Measurements from ENCODE around the gene SLC35F6. TPM values are rescaled to one million over a fixed set of nuclear protein-coding genes. Genes with fewer than 3 reads are reported as not detected.
"Not testable (repeated sequence)": the region's sequence is repeated elsewhere in the genome, so short reads cannot be mapped to it uniquely, and the experiment has no call there.

SLC35F6 gene
- total and polyA plus RNA-seq, 4 donors: 11.4 to 30.7 (median 19.0) TPM

DNA sequence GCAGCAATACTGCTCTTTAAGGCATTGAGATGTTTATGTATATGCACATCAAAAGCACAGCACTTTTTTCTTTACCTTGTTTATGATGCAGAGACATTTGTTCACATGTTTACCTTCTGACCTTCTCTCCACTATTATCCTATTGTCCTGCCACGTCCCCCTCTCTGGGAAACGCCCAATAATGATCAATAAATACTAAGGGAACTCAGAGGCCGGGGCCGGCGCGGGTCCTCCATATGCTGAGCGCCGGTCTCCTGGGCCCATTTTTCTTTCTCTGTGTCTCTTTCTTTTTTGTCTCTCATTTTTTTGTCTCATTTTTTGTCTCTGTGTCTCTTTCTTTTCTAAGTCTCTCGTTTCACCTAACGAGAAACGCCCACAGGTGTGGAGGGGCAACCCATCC lies 13.6 kb upstream of the SLC35F6 start:
- H3K4me3 ChIP-seq (ENCODE audit: low read depth in 1 of 3, low read length in 3 of 3): not testable (repeated sequence)
- WGBS: 80% methylated on average over 11 of the region's 11 CpGs

DNA sequence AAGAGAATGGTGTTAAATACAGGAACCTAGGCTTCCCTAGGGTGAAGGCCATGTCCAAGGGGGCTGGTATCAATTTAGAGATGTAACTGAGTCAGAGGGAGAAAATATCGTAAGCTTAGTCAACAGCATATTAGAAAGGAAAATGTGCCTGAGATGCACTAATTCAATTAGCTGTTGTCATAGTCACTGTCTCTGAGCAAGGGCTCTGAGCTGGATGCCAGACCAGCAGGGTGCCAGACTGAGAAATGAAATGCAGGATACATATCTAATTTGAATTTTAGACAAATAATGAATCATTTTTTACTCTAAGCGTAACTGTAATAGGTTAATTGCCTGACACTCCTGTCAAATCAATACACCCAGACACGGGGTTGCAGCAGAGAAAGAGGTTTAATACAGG lies 11.4 kb upstream of the SLC35F6 start:
- 80% methylated on average over 3 of the region's 3 CpGs for WGBS
- Histone ChIP-seq H3K9me3 (ENCODE audit: control insufficient read depth in 4 of 4, low read length in 3 of 4) (no peaks in the 10 kb centered on the region), H3K9ac (ENCODE audit: low read depth in 1 of 2, low read length in 2 of 2) (no peak overlapping the region), H3K27me3 (ENCODE audit: control insufficient read depth in 4 of 4, insufficient read depth in 4 of 4, low read length in 3 of 4) (no peaks in the 10 kb centered on the region), H3K36me3 (ENCODE audit: control insufficient read depth in 4 of 4, insufficient read depth in 3 of 4, low read depth in 1 of 4, low read length in 3 of 4) (no peaks in the 10 kb centered on the region), H3K4me3 (ENCODE audit: low read depth in 1 of 3, low read length in 3 of 3) (no peak overlapping the region), H3K27ac (ENCODE audit: low read depth in 1 of 2, low read length in 2 of 2) (no peak overlapping the region), H3K4me1 (ENCODE audit: control insufficient read depth in 4 of 4, insufficient read depth in 4 of 4, low read length in 3 of 4) (peaks cover 0 to 1% (median 0%) of the 10 kb centered on the region in 4 donors)
- no peak for TF ChIP-seq EGR1 (IDR thresholded peaks at IDR 0.05; ENCODE audit: low read depth in 2 of 2)
- DNase-seq (ENCODE audit: low spot score): no peak

More for the DNA sequence above, 13.6 kb upstream of the SLC35F6 start:
- DNase-seq (ENCODE audit: low spot score); H3K9ac ChIP-seq (ENCODE audit: low read depth in 1 of 2, low read length in 2 of 2); H3K36me3 ChIP-seq (ENCODE audit: control insufficient read depth in 4 of 4, insufficient read depth in 3 of 4, low read depth in 1 of 4, low read length in 3 of 4); H3K9me3 ChIP-seq (ENCODE audit: control insufficient read depth in 4 of 4, low read length in 3 of 4); H3K27ac ChIP-seq (ENCODE audit: low read depth in 1 of 2, low read length in 2 of 2); H3K27me3 ChIP-seq (ENCODE audit: control insufficient read depth in 4 of 4, insufficient read depth in 4 of 4, low read length in 3 of 4); H3K4me1 ChIP-seq (ENCODE audit: control insufficient read depth in 4 of 4, insufficient read depth in 4 of 4, low read length in 3 of 4): not testable (repeated sequence)

DNA sequence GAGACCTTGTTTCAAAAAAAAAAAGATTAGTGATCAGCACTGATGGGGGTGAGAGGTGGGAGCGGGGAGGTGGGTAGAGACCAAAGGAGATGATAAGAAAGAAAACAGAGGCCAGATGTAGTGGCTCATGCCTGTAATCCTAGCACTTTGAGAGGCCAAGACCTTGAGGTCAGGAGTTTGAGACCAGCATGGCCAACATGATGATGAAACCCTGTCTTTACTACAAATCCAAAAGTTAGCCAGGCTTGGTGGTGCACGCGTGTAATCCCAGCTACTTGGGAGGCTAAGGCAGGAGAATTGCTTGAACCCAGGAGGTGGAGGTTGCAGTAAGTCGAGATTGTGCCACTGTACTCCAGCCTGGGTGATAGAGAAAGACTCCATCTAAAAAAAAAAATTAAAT lies 9.5 kb upstream of the SLC35F6 start:
- no peak for TF ChIP-seq YY1 (IDR thresholded peaks at IDR 0.05)
- TF ChIP-seq EGR1 (IDR thresholded peaks at IDR 0.05; ENCODE audit: low read depth in 2 of 2): no peak
- no peak for TF ChIP-seq FOXA2 (IDR thresholded peaks at IDR 0.05)
- no peak for TF ChIP-seq JUND (IDR thresholded peaks at IDR 0.05)
- TF ChIP-seq FOXA1 (IDR thresholded peaks at IDR 0.05): no peak
- no peak for TF ChIP-seq HNF4G (IDR thresholded peaks at IDR 0.05)
- no peak for TF ChIP-seq NR2F2 (IDR thresholded peaks at IDR 0.05)
- TF ChIP-seq, protein P1, sequence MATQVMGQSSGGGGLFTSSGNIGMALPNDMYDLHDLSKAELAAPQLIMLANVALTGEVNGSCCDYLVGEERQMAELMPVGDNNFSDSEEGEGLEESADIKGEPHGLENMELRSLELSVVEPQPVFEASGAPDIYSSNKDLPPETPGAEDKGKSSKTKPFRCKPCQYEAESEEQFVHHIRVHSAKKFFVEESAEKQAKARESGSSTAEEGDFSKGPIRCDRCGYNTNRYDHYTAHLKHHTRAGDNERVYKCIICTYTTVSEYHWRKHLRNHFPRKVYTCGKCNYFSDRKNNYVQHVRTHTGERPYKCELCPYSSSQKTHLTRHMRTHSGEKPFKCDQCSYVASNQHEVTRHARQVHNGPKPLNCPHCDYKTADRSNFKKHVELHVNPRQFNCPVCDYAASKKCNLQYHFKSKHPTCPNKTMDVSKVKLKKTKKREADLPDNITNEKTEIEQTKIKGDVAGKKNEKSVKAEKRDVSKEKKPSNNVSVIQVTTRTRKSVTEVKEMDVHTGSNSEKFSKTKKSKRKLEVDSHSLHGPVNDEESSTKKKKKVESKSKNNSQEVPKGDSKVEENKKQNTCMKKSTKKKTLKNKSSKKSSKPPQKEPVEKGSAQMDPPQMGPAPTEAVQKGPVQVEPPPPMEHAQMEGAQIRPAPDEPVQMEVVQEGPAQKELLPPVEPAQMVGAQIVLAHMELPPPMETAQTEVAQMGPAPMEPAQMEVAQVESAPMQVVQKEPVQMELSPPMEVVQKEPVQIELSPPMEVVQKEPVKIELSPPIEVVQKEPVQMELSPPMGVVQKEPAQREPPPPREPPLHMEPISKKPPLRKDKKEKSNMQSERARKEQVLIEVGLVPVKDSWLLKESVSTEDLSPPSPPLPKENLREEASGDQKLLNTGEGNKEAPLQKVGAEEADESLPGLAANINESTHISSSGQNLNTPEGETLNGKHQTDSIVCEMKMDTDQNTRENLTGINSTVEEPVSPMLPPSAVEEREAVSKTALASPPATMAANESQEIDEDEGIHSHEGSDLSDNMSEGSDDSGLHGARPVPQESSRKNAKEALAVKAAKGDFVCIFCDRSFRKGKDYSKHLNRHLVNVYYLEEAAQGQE (IDR thresholded peaks at IDR 0.05): no peak
- TF ChIP-seq TAF1 (conservative IDR thresholded peaks at IDR 0.05): no peak
- TF ChIP-seq, protein P2, sequence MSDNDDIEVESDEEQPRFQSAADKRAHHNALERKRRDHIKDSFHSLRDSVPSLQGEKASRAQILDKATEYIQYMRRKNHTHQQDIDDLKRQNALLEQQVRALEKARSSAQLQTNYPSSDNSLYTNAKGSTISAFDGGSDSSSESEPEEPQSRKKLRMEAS (IDR thresholded peaks at IDR 0.05): no peak
- TF ChIP-seq, protein P3, sequence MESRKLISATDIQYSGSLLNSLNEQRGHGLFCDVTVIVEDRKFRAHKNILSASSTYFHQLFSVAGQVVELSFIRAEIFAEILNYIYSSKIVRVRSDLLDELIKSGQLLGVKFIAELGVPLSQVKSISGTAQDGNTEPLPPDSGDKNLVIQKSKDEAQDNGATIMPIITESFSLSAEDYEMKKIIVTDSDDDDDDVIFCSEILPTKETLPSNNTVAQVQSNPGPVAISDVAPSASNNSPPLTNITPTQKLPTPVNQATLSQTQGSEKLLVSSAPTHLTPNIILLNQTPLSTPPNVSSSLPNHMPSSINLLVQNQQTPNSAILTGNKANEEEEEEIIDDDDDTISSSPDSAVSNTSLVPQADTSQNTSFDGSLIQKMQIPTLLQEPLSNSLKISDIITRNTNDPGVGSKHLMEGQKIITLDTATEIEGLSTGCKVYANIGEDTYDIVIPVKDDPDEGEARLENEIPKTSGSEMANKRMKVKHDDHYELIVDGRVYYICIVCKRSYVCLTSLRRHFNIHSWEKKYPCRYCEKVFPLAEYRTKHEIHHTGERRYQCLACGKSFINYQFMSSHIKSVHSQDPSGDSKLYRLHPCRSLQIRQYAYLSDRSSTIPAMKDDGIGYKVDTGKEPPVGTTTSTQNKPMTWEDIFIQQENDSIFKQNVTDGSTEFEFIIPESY (IDR thresholded peaks at IDR 0.05): no peak
- TF ChIP-seq GABPA (IDR thresholded peaks at IDR 0.05 in 1 of 2, conservative IDR thresholded peaks at IDR 0.05 in 1 of 2): no peak
- Histone ChIP-seq H3K9ac (ENCODE audit: low read depth in 1 of 2, low read length in 2 of 2) (no peak overlapping the region), H3K27ac (ENCODE audit: low read depth in 1 of 2, low read length in 2 of 2) (no peak overlapping the region), H3K27me3 (ENCODE audit: control insufficient read depth in 4 of 4, insufficient read depth in 4 of 4, low read length in 3 of 4) (no peaks in the 10 kb centered on the region), H3K36me3 (ENCODE audit: control insufficient read depth in 4 of 4, insufficient read depth in 3 of 4, low read depth in 1 of 4, low read length in 3 of 4) (no peaks in the 10 kb centered on the region), H3K9me3 (ENCODE audit: control insufficient read depth in 4 of 4, low read length in 3 of 4) (no peaks in the 10 kb centered on the region), H3K4me1 (ENCODE audit: control insufficient read depth in 4 of 4, insufficient read depth in 4 of 4, low read length in 3 of 4) (peaks cover 0 to 6% (median 0%) of the 10 kb centered on the region in 4 donors), H3K4me3 (ENCODE audit: low read depth in 1 of 3, low read length in 3 of 3) (no peak overlapping the region)
- DNase-seq (ENCODE audit: low spot score): no peak
- WGBS: 92% methylated on average over 4 of the region's 4 CpGs
